Activated T-cell treated with anti-CD3 and anti-CD28 coated beads, Interleukin-2, amount 50 U/mL, for 1 hour (primary cell): ENCODE measurements around the gene CHST12.
A peak's percentile ranks its signal among the peaks of the same experiment; 100 is the strongest.
"Not testable (repeated sequence)": the region's sequence is repeated elsewhere in the genome, so short reads cannot be mapped to it uniquely, and the experiment has no call there.

Experiments used
- DNase-seq: peaks from one replicate; pipeline ENCODE4 v3.0.0-alpha.2; 2020

The CHST12 gene

GRCh38 chr7:2466675-2467074 is 63.3 kb downstream of the CHST12 start:
- DNase-seq = no peak

GRCh38 chr7:2468227-2468626 is 64.8 kb downstream of the CHST12 start:
- no peak for DNase-seq

GRCh38 chr7:2469460-2470203 is 66.2 kb downstream of the CHST12 start:
- DNase-seq = not testable (repeated sequence)

- no peak for DNase-seq
Measured at GRCh38 chr7:2470204-2471021, 67.0 kb downstream of the CHST12 start.

GRCh38 chr7:2471022-2471329 is 67.6 kb downstream of the CHST12 start:
- DNase-seq = no peak

GRCh38 chr7:2471396-2471795 is 68.0 kb downstream of the CHST12 start:
- no peak for DNase-seq

- no peak for DNase-seq
Measured at GRCh38 chr7:2472739-2473138, 69.3 kb downstream of the CHST12 start.

- no peak for DNase-seq
Measured at GRCh38 chr7:2473496-2474180, 70.2 kb downstream of the CHST12 start.

GRCh38 chr7:2474224-2474623 is 70.8 kb downstream of the CHST12 start:
- DNase-seq = no peak

- no peak for DNase-seq
Measured at GRCh38 chr7:2474813-2475677, 71.6 kb downstream of the CHST12 start.

- no peak for DNase-seq
Measured at GRCh38 chr7:2475678-2476015, 72.2 kb downstream of the CHST12 start.

GRCh38 chr7:2476298-2476697 is 72.9 kb downstream of the CHST12 start, which contains the start of gene GRIFIN:
TSS of gene GRIFIN (minus strand) at chr7:2476398. CDS start at chr7:2476383, 15 bp downstream.
- DNase-seq = no peak

GRCh38 chr7:2476776-2477446 is 73.5 kb downstream of the CHST12 start:
- no peak for DNase-seq

GRCh38 chr7:2477447-2478398 is 74.3 kb downstream of the CHST12 start:
- peak; percentile 67 for DNase-seq

- DNase-seq = no peak
Measured at GRCh38 chr7:2478399-2478785, 75.0 kb downstream of the CHST12 start.

- DNase-seq = no peak
Measured at GRCh38 chr7:2478800-2479199, 75.4 kb downstream of the CHST12 start.

GRCh38 chr7:2479276-2480069 is 76.1 kb downstream of the CHST12 start:
- DNase-seq = no peak

GRCh38 chr7:2480070-2480408 is 76.6 kb downstream of the CHST12 start:
- no peak for DNase-seq

GRCh38 chr7:2481195-2481594 is 77.8 kb downstream of the CHST12 start:
- no peak for DNase-seq

- DNase-seq = no peak
Measured at GRCh38 chr7:2482725-2483451, 79.5 kb downstream of the CHST12 start.
